Embryonic facial prominence (tissue), 1 donor: ENCODE measurements around the gene ADAMTS16.

Source experiments
- DNase-seq: peaks from one replicate; pipeline ENCODE4 v3.0.0-alpha.2; 2016; ENCODE audit errors: extremely low spot score

ADAMTS16 gene

DNA sequence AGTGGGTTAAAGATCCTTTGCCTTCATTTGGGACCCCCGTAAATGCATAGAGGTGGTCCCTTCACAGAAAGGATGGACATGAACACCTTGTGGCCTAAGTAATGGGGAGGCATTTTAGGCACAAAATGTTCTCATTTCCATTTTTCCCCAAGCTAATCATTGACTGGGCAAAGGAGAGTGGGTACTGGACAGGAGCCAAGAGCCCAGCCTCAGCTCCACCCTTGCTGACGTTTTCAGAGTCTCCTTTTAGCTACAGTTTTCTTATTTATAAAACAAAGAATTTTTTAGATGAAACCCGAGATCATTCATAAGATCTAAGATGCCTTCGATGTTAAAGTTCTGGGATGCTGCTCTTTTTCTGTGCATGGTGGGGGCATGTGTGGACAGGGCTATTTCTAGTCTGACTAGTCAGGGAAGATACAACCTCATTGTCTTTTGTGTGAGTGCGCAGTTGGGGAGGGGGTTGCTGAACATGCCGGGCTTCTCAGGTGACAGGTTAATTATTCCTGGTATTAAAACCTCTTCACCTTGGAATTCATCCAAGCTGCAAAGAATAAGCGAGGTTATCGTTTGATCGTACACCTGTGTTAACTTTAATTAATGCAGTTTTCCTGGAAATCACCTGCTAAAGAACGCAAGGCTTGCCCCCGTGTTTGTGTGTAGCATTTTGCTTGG is 48.4 kb downstream of the ADAMTS16 start:
- no peak for DNase-seq

DNA sequence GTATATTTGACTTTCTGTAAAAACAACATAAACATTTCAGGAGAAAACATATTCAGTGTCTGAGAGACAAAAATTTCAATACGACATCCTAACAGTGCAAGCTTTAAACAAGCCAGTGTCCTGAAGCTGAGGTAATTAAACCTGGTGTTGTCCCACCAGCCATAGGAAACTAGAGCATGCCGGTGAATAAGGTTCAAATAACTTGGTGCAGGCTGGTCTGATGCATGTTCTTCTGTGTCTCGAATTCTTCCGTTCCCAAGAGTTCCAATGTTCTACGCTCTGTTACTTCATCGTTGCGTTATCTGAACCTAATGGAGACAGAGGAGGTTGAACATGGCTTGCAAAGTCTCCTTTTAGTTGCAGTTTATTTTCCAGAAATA is 48.9 kb downstream of the ADAMTS16 start:
- DNase-seq = no peak

DNA sequence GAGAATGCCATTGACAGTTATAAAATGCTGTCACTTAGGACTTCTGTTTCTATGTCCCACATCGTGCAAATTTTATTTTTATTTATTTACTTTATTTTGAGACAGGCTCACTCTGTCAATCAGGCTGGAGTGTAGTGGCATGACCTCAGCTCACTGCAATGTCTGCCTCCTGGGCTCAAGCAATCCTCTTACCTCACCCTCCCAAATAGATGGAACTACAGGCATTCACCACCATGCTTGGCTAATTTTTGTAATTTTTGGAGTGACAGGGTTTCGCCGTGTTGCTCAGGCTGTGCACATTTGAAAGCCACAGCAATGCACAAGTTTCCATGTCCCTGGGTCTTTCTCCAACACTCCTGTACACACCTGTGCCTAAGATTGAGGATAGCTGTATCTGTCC is 51.8 kb downstream of the ADAMTS16 start:
- DNase-seq = no peak

DNA sequence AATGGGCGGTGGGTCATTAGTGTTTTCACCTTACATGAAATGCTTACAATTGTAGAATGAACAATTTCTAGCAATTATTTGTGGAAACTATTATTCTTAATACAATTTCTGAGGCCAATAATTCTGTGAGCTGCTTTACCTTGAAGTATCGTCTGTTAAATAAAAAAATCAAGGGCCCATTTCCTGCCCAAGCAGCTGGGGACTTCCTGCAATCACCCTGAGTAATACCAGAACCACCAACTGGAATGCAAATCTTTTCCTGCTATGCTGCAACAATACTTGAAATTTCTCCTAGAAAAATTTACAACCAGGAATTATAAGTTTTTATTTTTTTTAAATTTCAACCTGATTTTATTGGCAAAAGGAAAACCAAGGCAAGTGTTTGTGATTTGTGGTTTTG is 52.6 kb downstream of the ADAMTS16 start:
- DNase-seq = no peak

DNA sequence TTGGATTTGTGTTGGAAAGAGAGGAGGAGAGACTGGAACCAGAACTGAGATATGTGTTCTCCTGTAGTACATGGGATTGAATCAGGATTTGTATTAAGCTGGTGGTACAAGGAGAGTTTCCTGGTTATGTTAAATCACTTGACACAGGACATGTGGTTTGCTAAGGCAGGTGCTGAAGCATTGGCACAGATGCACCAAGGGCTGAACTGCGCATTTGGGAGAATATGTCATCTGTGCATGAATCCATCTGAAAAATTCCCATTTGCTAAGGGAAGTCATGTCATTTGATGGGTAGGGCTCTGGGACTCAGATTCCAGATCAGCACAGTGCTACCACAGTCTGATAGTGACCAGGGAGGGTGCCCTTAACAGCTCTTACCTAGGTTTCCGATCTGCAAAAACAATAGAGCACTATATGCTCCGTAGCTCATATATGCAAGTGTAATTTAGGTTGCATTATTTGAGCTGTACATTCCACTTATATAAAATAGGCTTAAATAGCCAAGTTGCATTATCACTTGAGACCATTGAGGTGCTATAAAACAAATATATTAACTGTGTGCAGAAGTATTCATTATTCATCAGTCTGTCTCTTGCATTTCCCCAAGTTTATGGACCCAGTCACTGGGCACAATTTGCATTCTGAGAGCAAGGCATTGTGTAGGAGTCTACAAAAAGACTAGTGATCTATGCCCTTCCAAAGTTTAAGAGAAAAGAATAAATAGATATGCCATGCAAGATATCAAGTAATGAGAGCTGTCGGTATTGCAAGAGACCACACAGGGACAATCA is 55.2 kb downstream of the ADAMTS16 start:
- DNase-seq = no peak

DNA sequence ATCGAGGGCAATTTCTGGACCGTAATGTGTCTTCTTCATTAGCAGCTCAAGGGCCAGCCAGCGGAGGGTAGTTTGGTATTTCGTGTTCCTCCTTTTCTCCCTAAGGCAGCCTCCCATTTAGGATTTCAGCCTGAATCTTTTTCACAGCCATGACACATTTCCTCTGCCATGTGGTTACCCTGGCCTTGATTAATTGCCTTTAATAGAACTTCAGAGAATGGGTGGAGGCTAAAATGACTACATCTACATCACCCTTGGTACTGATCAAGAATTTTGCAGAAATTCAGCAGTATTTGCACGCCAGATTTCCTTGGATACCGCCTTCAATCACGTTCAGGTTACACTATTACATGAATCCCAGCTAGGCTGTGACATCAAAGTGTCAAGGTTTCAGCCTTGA is 58.0 kb downstream of the ADAMTS16 start:
- DNase-seq = no peak

DNA sequence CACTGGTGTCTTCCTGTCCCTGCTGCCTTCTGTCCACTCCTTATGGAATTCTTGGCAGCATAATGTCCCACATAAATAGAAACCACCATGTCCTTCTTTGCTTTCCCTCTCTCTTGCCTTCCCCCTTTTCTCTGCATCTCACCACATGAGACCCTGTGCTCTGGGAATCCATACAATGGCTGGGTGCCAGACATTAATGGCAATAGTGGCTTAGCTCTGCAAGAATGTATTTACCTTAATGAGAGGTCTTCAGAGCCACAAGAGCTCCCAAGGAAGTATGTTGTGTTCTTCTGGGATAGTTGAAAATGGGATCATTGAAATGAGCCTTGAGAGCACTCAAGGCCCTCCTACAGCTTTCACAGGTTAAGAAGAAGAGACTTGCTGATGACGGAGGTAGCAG is 58.7 kb downstream of the ADAMTS16 start:
- DNase-seq = no peak

DNA sequence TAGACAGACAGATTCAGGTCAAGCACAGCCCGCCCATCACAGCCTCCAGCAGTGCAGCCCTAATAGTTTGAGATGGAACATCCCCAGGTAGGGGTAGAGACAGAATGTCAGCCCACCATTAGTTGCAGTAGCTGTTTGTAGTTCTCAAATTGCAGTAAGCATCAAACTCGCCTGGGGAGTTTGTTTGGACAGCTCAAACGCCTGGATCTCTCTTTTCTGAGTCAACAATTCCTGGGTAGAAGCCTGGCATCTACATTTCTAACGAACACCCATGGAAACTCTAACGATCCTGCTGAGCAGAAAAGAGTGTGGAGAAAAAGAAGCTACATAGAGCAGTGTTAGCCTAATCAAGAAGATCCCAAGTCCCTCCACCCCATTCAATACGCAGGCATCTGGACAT is 59.4 kb downstream of the ADAMTS16 start:
- no peak for DNase-seq

DNA sequence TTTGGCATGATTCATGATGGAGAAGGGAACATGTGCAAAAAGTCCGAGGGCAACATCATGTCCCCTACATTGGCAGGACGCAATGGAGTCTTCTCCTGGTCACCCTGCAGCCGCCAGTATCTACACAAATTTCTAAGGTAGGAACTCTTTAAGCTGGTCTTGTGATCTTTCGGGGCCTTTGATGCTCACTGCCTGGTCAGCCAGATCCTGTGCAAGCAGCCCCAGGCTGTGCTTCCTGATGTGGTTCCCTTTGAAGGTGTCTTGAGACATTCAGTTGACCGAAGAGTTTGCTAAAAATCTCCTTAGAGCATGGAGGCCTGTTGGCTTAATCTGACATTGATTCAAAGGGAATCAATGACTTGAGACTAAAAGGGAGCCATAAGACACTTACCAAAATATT is 60.0 kb downstream of the ADAMTS16 start:
- no peak for DNase-seq

DNA sequence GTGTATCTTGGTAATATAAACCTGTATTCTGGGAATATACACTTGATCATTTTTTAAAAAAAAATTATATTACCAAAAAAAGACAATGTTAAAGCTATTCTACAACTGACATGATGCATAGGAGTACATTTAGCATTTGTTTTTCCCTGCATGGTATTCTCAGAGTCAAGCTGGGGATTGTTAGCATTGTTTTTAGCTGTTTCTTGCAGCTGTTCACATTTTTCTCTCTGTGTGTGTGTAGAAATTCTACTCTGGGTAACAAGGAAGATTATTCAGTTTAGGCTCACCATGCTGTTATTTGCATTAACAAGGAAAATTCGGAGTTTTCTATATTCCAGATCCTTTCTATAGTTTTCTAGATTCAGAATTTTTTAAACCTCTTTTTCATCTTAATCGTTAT is 62.2 kb downstream of the ADAMTS16 start:
- DNase-seq = no peak

DNA sequence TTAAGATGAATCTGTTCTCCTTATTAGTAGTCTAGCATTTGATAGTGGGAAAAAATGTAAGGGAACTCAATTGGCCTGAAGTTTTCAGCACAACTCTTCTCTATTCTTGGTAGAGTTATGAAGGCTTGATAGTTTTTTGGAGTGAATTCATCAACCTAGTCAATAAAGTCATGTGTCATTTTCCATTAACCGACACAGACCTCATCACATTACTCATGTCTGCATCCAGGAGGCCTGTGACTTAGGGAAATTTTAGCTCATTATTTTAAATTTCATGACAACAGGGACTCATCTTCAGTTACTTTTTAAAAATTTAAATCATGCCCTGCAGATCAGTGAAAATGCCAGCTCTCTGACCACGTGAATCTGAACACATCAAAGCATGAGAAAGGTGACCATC is 63.3 kb downstream of the ADAMTS16 start:
- DNase-seq = no peak

DNA sequence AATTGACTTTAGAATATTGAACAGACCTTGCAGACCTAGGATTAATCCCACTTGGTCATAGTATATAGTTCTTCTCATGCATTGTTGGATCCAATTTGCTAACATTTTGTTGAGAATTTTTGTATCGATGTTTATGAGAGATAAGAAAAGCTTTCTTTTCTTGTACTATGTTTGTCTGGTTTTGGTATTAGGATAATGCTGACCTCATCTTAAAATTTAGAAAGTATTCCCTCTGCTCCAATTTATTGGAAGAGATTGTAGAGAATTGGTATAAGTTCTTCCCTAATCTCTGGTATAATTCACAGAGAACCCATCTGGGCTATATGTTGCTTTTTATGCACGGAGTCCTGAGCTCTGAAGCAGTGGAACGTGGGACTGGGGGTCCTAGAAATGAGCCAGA is 67.7 kb downstream of the ADAMTS16 start:
- DNase-seq = no peak

DNA sequence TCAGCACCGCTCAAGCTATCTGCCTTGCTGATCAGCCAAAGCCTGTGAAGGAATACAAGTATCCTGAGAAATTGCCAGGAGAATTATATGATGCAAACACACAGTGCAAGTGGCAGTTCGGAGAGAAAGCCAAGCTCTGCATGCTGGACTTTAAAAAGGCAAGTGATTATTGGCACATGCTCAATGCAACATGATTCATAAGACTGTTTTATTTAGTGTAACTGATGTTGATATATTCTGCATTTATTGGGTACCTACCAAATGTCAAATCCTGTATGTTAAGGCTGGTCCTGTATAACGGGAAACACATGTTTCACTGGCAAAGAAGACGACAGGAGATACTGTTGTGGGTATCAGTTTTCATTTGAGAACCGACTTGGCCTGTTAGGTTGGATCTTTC is 69.0 kb downstream of the ADAMTS16 start:
- DNase-seq = peak; percentile 19

DNA sequence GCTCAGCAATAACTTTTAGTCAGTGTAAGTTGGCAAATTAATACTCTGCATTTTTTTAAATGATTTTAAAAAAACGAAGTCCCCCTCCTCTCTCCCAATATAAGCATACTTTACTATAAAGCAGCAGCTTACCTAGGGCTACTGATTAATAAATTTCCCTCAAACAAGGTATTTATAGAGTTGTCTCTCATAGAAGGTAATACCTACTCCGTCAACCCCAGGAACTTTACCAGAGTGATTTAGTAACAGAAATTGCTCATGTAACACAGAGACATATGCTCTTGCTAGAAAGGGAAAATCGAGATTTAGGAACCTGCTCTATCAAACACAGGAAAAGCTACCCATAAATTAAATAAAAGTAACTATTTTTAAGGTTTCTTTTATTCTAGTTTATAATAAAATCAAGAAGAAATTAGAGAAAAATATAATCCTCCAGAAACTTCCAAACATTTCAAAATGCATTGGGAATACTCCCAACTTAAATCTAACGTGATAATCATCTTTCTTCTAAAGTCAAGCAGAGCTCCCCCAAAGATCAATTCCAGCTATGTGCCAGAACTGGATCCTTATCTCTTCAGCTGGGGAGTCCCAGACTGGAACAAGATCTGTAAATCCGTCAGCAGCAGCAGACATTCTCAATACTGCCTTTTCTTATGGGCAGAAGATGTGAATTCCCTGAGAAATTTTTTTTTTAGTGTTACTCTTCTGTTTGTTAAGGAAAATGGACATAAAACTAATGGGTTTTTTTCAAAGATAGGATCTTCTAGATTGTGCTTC is 69.6 kb downstream of the ADAMTS16 start:
- DNase-seq = no peak

DNA sequence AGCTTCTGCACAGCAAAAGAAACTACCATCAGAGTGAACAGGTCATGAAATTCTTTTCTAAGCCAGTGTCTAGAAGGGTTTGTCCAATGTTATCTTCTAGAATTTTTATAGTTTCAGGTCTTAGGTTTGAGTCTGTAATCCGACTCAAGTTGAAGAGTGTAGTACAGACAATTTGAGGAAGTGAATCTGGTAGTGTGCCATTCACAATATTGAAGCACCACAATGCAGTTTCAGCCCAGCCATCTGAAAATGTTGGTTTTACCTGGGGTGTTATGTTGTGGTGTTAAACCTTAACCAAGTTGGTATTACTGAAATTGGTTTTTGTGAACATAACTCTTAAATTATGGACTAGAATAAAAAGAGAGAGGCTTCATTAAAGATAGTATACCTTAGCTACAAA is 77.2 kb downstream of the ADAMTS16 start:
- DNase-seq = no peak

DNA sequence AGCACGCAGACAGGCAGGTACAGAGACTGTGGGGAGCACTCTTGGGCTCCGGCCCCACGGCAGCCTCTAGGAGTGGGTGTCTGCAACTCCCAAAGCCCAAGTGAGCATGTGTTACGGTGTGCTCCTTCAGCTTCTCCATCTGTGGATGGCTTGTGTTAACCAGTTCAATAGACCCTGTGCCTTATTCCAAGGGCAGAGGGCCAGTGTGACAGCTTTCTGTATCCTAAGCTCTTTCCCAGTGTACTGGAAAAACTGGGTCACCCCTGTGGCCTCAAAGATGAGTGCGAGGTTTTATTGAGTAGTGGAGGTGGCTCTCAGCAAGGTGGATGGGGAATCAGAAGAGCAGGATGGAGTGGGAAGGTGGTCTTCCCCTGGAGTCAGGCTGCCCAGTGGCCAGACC is 78.3 kb downstream of the ADAMTS16 start:
- DNase-seq = no peak

DNA sequence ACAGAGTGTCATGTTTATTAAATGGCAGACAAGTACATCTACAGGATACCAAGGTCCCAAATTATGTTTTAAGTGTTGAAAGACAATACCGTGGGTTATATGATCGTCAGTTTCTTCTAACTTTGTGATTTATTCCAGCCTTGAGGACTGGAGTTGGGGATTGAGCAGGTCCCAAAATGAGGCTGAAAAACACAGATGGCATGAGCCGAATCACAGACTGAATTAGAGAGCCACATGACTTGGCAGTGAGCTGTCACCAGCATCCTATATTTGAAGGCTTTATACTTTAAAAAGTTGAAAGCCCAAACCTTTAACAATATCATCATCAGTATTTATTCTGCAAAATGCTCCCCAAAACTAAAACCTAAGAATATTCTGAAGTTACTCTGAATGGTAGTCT is 79.4 kb downstream of the ADAMTS16 start:
- no peak for DNase-seq

DNA sequence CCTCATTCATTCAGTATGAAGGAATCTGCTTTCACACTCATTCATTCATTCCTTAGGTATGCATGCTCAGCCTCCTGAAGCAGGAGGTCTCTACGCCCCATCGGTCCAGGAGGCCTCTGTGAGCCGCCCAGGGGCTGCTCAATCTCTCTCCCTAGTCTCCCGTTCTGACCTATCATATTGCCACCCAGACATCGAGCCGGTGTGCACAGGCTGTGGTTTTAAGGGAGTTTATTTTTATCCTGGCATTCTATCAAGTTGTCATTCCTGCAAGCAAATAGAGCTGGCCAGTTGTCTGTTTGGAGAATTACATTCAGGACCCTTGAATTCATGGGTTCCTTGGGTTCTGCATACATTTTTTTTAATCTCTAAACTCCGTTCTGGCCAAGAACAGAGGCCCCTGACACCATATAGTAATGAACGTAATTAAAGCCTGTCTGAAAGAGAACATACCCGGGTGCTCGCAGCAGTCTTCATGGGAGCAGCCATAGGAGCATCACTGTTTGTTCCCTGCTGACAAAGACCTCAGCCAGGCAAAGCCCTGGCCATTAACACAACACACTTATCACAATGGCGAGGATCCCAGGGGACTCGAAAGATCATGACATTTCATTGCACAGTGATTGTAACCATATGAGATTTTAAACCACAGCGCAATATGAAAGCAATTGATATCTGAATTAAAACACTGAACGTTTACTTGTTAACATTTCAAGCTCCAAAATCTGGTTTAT is 80.9 kb downstream of the ADAMTS16 start:
- no peak for DNase-seq

DNA sequence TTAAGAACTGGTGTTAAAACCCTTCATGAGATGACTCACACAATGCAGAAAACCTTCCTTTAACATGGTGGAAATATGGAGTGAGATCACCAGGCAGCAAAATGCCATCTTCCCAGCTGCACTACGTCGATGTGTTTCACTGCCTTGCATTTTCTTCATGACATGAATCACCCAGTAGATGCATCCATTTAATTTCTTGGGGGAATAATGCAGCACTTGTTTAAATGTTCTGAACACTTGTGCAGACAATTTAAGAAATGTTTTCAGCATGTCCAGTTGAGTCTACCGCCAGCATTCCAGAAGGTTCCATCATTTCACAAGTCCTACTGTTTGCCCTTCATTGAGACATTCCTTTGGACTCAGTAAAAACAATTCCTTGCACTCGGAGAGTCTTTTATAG is 81.6 kb downstream of the ADAMTS16 start:
- no peak for DNase-seq

DNA sequence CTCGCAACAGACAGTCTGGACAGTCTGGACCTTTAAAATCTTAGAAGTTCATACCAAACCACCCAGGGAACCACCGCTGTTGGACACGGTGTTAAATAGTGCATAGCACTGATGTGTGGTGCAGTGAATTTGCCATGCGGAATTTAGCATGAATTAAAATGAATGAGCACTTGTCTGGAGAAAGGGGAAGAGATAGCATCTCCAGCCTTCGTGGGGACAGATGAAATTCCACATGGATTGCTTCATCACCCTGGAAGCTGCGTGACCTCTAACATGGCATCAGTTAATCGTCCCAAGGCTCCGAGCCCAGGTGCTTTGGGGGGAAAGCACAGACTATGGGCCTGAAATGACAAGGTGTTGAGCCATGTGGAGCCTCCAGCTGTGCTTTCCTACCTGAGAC is 91.4 kb downstream of the ADAMTS16 start:
- DNase-seq = no peak

DNA sequence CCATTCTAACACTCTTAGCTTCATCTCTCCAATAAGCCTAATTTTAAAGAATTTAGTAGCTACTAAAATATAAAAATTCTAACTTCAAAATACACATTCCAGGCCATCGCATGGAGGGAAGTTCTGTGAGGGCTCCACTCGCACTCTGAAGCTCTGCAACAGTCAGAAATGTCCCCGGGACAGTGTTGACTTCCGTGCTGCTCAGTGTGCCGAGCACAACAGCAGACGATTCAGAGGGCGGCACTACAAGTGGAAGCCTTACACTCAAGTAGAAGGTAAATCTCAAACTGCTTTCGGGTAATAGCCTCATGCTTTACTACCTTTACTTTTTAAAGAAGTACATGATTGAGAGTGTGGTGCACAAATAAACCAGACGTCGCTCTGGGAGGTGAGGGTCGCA is 94.8 kb downstream of the ADAMTS16 start:
- no peak for DNase-seq

DNA sequence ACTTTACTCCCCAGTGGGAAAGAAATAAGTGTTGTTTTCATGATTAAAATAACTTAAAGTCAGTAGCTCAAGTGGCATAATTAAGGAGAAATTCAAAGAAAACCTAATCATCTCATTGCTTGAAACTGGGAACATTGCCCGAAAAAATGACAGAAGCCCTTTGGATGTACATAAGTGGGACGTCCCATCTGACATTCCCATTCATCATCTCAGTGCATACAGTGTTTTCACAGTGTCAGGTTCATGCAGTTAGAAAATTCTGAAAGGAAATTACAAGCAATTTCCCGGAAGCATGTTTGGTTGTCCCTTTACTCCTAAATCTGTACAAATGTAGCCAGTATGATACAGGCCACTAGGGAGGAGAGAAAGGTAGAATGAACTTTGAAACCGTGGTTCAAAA is 95.6 kb downstream of the ADAMTS16 start:
- DNase-seq = no peak
